Tibial artery (tissue), 4 donors: ENCODE data around the gene OTOG.

Source experiments
- DNase-seq, 2 donors: peaks; one replicate each; pipeline ENCODE4 v3.0.0-alpha.2; 2019
- H3K27ac ChIP-seq, 2 donors: fragments of 200-600 bp; sonication (generic) in 1 of 2; 1 replicate in 1 of 2; 2 replicates in 1 of 2; pipeline ENCODE4 v1.5.1; 2018 to 2019; ENCODE audit warnings: mild to moderate bottlenecking in 1 of 2
- H3K27me3 ChIP-seq, 2 donors: fragments of 200-600 bp; sonication (generic) in 1 of 2; one replicate each; pipeline versions ENCODE4 v1.5.1 to v1.6.0; 2016 to 2019
- H3K36me3 ChIP-seq, 3 donors: fragments of 200-600 bp; sonication (generic) in 2 of 3; one replicate each; pipeline ENCODE4 v1.5.1; 2016 to 2019; ENCODE audit warnings: mild to moderate bottlenecking in 2 of 3
- H3K4me1 ChIP-seq, 4 donors: fragments of 200-600 bp; sonication (generic) in 2 of 4; 1 replicate in 3 of 4; 2 replicates in 1 of 4; pipeline ENCODE4 v1.5.1; 2016 to 2019
- H3K4me3 ChIP-seq, 2 donors: fragments of 200-600 bp; sonication (generic) in 1 of 2; 1 replicate in 1 of 2; 2 replicates in 1 of 2; pipeline ENCODE4 v1.5.1; 2018 to 2019; ENCODE audit warnings: mild to moderate bottlenecking in 2 of 2
- H3K9me3 ChIP-seq, 3 donors: fragments of 200-600 bp; sonication (generic) in 1 of 3; one replicate each; pipeline ENCODE4 v1.5.1; 2016 to 2019
- CTCF ChIP-seq, 2 experiments: fragments of 200-600 bp in 1 of 2; fragments of 450-650 bp in 1 of 2; IDR thresholded peaks; one replicate each; pipeline ENCODE4 v1.5.1; 2017 to 2019; ENCODE audit warnings: antibody characterized with exemption in 2 of 2, mild to moderate bottlenecking in 1 of 2, moderate library complexity in 1 of 2
- intact Hi-C: fragments of 100-400 bp; cut with DNase I; formaldehyde crosslinking; loops from one replicate; pipeline ENCODE4 v1.15.0; 2023; ENCODE audit warnings: low total_unique reads

The OTOG gene

GRCh38 chr11:17540807-17541206 lies 6.3 kb upstream of the OTOG start:
- intact Hi-C loops, result no loop called here
- Histone ChIP-seq H3K36me3 (no peaks in the 10 kb centered on the region), H3K4me3 (no peak overlapping the region), H3K9me3 (no peaks in the 10 kb centered on the region), H3K27ac (no peak overlapping the region), H3K27me3 (peaks cover 0 to 3% of the 10 kb centered on the region in 2 donors), H3K4me1 (peaks cover 0 to 6% (median 3%) of the 10 kb centered on the region in 4 donors)
- DNase-seq, result no peak
- TF ChIP-seq CTCF (IDR thresholded peaks at IDR 0.05), result no peak

GRCh38 chr11:17541330-17541885 lies 5.7 kb upstream of the OTOG start:
- TF ChIP-seq CTCF (IDR thresholded peaks at IDR 0.05), result no peak
- Histone ChIP-seq H3K27me3 (peaks cover 0 to 9% of the 10 kb centered on the region in 2 donors), H3K36me3 (no peaks in the 10 kb centered on the region), H3K4me1 (peaks cover 0 to 6% (median 3%) of the 10 kb centered on the region in 4 donors), H3K9me3 (no peaks in the 10 kb centered on the region), H3K27ac (no peak overlapping the region), H3K4me3 (no peak overlapping the region)
- DNase-seq, result peak in 1 of 2 donors; percentile 41
- intact Hi-C loops, result no loop called here

- TF ChIP-seq CTCF (IDR thresholded peaks at IDR 0.05), result no peak
- H3K36me3 ChIP-seq, result no peaks in the 10 kb centered on the region
- DNase-seq, result peak in 1 of 2 donors; percentile 38
- intact Hi-C loops, result no loop called here
- H3K4me3 ChIP-seq, result no peak overlapping the region
- no peak overlapping the region for H3K27ac ChIP-seq
- no peaks in the 10 kb centered on the region for H3K9me3 ChIP-seq
- peaks cover 0 to 8% (median 3%) of the 10 kb centered on the region in 4 donors for H3K4me1 ChIP-seq
- peaks cover 0 to 15% of the 10 kb centered on the region in 2 donors for H3K27me3 ChIP-seq
These were observed 4.8 kb upstream of the OTOG start for GRCh38 chr11:17542249-17542648.

GRCh38 chr11:17543041-17543440 lies 4.0 kb upstream of the OTOG start:
- Histone ChIP-seq H3K27ac (no peak overlapping the region), H3K27me3 (peaks cover 0 to 22% of the 10 kb centered on the region in 2 donors)
- intact Hi-C loops, result no loop called here

GRCh38 chr11:17543574-17544180 lies 3.4 kb upstream of the OTOG start:
- H3K27me3 ChIP-seq, result peaks cover 0 to 28% of the 10 kb centered on the region in 2 donors
- no peaks in the 10 kb centered on the region for H3K9me3 ChIP-seq
- no peak for DNase-seq
- peak overlapping the region in 1 of 2 donors; percentile 5 for H3K4me3 ChIP-seq
- H3K4me1 ChIP-seq, result peaks cover 0 to 12% (median 3%) of the 10 kb centered on the region in 4 donors
- TF ChIP-seq CTCF (IDR thresholded peaks at IDR 0.05), result no peak
- no peaks in the 10 kb centered on the region for H3K36me3 ChIP-seq
- intact Hi-C loops, result no loop called here
- no peak overlapping the region for H3K27ac ChIP-seq

More at GRCh38 chr11:17543041-17543440, 4.0 kb upstream of the OTOG start:
- H3K36me3 ChIP-seq, result no peaks in the 10 kb centered on the region
- no peak for DNase-seq
- no peak overlapping the region for H3K4me3 ChIP-seq
- no peaks in the 10 kb centered on the region for H3K9me3 ChIP-seq
- peaks cover 0 to 12% (median 3%) of the 10 kb centered on the region in 4 donors for H3K4me1 ChIP-seq
- no peak for TF ChIP-seq CTCF (IDR thresholded peaks at IDR 0.05)
